Inflammatory macrophage treated with lipopolysaccharide for 4 hours (primary cell): Measurements from ENCODE around the gene TMEM255B.
"Not testable (repeated sequence)": the region's sequence is repeated elsewhere in the genome, so short reads cannot be mapped to it uniquely, and the experiment has no call there.

Experiments
- DNase-seq: peaks from one replicate; pipeline ENCODE4 v3.0.0-alpha.2; 2020

Gene TMEM255B

GRCh38 chr13:113770441-113770840 lies 11.4 kb downstream of the TMEM255B start:
- DNase-seq = no peak

GRCh38 chr13:113770937-113771336 lies 11.9 kb downstream of the TMEM255B start:
- no peak for DNase-seq

- peak; percentile 58 for DNase-seq
These were observed 12.8 kb downstream of the TMEM255B start for GRCh38 chr13:113771709-113772331.

GRCh38 chr13:113774177-113775107 lies 15.4 kb downstream of the TMEM255B start:
- no peak for DNase-seq

GRCh38 chr13:113775451-113776145 lies 16.6 kb downstream of the TMEM255B start:
- no peak for DNase-seq

- DNase-seq = no peak
These were observed 17.5 kb downstream of the TMEM255B start for GRCh38 chr13:113776231-113777125.

- DNase-seq = no peak
These were observed 18.6 kb downstream of the TMEM255B start for GRCh38 chr13:113777311-113778260.

- DNase-seq = no peak
These were observed 22.5 kb downstream of the TMEM255B start for GRCh38 chr13:113781571-113781970.

- no peak for DNase-seq
These were observed 23.4 kb downstream of the TMEM255B start for GRCh38 chr13:113782472-113782871.

- no peak for DNase-seq
These were observed 24.3 kb downstream of the TMEM255B start for GRCh38 chr13:113783200-113783881.

GRCh38 chr13:113783966-113784644 lies 25.1 kb downstream of the TMEM255B start:
- no peak for DNase-seq

- no peak for DNase-seq
These were observed 25.6 kb downstream of the TMEM255B start for GRCh38 chr13:113784645-113785024.

GRCh38 chr13:113785051-113786010 lies 26.3 kb downstream of the TMEM255B start:
- no peak for DNase-seq

- DNase-seq = no peak
These were observed 27.3 kb downstream of the TMEM255B start for GRCh38 chr13:113786262-113786841.

GRCh38 chr13:113787694-113788093 lies 28.7 kb downstream of the TMEM255B start:
- DNase-seq = no peak

GRCh38 chr13:113788413-113789135 lies 29.5 kb downstream of the TMEM255B start:
- no peak for DNase-seq

GRCh38 chr13:113789167-113789566 lies 30.1 kb downstream of the TMEM255B start:
- DNase-seq = no peak

- not testable (repeated sequence) for DNase-seq
These were observed 30.9 kb downstream of the TMEM255B start for GRCh38 chr13:113789931-113790330.
